A549 (cell line): ENCODE results near the gene BRAP.

ENCODE experiments used
- EP300 ChIP-seq, 2 experiments: fragments of >200 bp; sonication (Bioruptor Twin); formaldehyde crosslinking; IDR thresholded peaks; 2 replicates in 1 of 2; 3 replicates in 1 of 2; pipeline ENCODE4 v1.6.1; 2016 to 2017
- SMC3 ChIP-seq: fragments of >200 bp; sonication (Bioruptor Twin); formaldehyde crosslinking; IDR thresholded peaks from 3 replicates; pipeline ENCODE4 v1.6.1; 2018; ENCODE audit warnings: inconsistent platforms
- ZC3H11A ChIP-seq: fragments of 450-650 bp; IDR thresholded peaks from 2 replicates; pipeline ENCODE4 v1.6.1; 2014; ENCODE audit warnings: antibody characterized with exemption, mild to moderate bottlenecking
- TF ChIP-seq, protein P1 (sequence below): fragments of >200 bp; sonication (Bioruptor Twin); formaldehyde crosslinking; IDR thresholded peaks from 3 replicates; pipeline ENCODE4 v1.5.1; 2016

DNA sequence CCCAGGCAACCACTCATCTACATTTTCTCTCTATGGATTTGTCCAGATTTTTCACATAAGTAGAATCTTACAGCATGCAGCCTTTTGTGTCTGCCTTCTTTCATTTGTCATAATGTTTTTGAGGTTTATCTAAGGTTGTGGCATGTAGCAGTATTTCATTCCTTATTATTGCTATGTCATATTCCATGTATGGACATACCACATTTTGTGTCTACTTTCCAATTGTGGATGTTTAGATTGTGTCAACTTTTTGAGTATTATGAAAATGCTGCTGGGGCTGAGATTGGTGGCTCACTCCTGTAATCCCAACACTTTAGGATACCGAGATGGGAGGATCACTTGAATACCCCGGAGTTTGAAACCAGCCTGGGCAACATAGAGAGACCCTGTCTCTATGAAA, 83.4 kb downstream of the BRAP start:
- no peak for TF ChIP-seq EP300 (IDR thresholded peaks at IDR 0.05)
- TF ChIP-seq SMC3 = no peak
- TF ChIP-seq, protein P1, sequence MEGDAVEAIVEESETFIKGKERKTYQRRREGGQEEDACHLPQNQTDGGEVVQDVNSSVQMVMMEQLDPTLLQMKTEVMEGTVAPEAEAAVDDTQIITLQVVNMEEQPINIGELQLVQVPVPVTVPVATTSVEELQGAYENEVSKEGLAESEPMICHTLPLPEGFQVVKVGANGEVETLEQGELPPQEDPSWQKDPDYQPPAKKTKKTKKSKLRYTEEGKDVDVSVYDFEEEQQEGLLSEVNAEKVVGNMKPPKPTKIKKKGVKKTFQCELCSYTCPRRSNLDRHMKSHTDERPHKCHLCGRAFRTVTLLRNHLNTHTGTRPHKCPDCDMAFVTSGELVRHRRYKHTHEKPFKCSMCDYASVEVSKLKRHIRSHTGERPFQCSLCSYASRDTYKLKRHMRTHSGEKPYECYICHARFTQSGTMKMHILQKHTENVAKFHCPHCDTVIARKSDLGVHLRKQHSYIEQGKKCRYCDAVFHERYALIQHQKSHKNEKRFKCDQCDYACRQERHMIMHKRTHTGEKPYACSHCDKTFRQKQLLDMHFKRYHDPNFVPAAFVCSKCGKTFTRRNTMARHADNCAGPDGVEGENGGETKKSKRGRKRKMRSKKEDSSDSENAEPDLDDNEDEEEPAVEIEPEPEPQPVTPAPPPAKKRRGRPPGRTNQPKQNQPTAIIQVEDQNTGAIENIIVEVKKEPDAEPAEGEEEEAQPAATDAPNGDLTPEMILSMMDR = no peak
- TF ChIP-seq ZC3H11A = no peak
